Left renal cortex interstitium (tissue), 4 donors: ENCODE measurements around the gene CROT. TPM values are rescaled to one million over a fixed set of nuclear protein-coding genes. Genes with fewer than 3 reads are reported as not detected.
"Not testable (repeated sequence)": the region's sequence is repeated elsewhere in the genome, so short reads cannot be mapped to it uniquely, and the experiment has no call there.

Experiments used
- DNase-seq, 4 donors: peaks; one replicate each; pipeline ENCODE4 v3.0.0-alpha.2; 2013; ENCODE audit warnings: low read depth in 4 of 4, low spot score in 2 of 4, missing footprints in 1 of 4
- polyA plus RNA-seq, 4 donors: library from polyadenylated mRNA; unstranded; fragments of 120-200 nt; gene quantifications; one replicate each; pipeline ENCODE4 v1.2.1, GENCODE V29; 2013; ENCODE audit not compliant: insufficient read length in 4 of 4

CROT gene
- 10 to 100 TPM; 28.2 to 41.6 (median 34.9) TPM for polyA plus RNA-seq

GRCh38 chr7:87345166-87345927, at the start of gene CROT:
Gene CROT, plus strand, starts transcription at chr7:87345664. Its CDS starts 3,405 bp downstream, at chr7:87349069.
- peak; percentile 83 to 93 (median 87) for DNase-seq

- no peak for DNase-seq
Measured at GRCh38 chr7:87300756-87301155, 44.7 kb upstream of the CROT start.

GRCh38 chr7:87310790-87311419, 34.6 kb upstream of the CROT start:
- DNase-seq = no peak

GRCh38 chr7:87312215-87312865, 33.1 kb upstream of the CROT start:
- DNase-seq = peak in 2 of 4 donors; percentile 18 to 32

GRCh38 chr7:87316097-87316700, 29.3 kb upstream of the CROT start:
- DNase-seq = no peak

- no peak for DNase-seq
Measured at GRCh38 chr7:87316846-87317552, 28.5 kb upstream of the CROT start.

- DNase-seq = no peak
Measured at GRCh38 chr7:87317691-87318245, 27.7 kb upstream of the CROT start.

GRCh38 chr7:87318741-87319140, 26.7 kb upstream of the CROT start:
- DNase-seq = no peak

- DNase-seq = not testable (repeated sequence)
Measured at GRCh38 chr7:87319154-87319581, 26.3 kb upstream of the CROT start.

- DNase-seq = no peak
Measured at GRCh38 chr7:87322912-87323311, 22.6 kb upstream of the CROT start.

- no peak for DNase-seq
Measured at GRCh38 chr7:87325576-87326370, 19.7 kb upstream of the CROT start.

- DNase-seq = no peak
Measured at GRCh38 chr7:87328281-87328680, 17.2 kb upstream of the CROT start.

- no peak for DNase-seq
Measured at GRCh38 chr7:87330316-87330715, 15.1 kb upstream of the CROT start.

- DNase-seq = no peak
Measured at GRCh38 chr7:87330942-87331341, 14.5 kb upstream of the CROT start.

GRCh38 chr7:87331687-87332252, 13.7 kb upstream of the CROT start:
- DNase-seq = no peak

GRCh38 chr7:87332321-87332720, 13.1 kb upstream of the CROT start:
- DNase-seq = no peak

- no peak for DNase-seq
Measured at GRCh38 chr7:87336136-87336535, 9.3 kb upstream of the CROT start.

- no peak for DNase-seq
Measured at GRCh38 chr7:87337331-87337730, 8.1 kb upstream of the CROT start.

GRCh38 chr7:87339373-87339897, 6.0 kb upstream of the CROT start:
- peak in 1 of 4 donors; percentile 19 for DNase-seq
